WTC11 (cell line): Measurements from ENCODE around the gene MRPL27.

Source experiments
- NR3C1 ChIP-seq: sonication (generic); formaldehyde crosslinking; conservative IDR thresholded peaks from 2 replicates; pipeline ENCODE4 v1.8.1; 2023; ENCODE audit warnings: low read depth, mild to moderate bottlenecking, missing genetic modification reagents
- RELA ChIP-seq: sonication (generic); formaldehyde crosslinking; IDR thresholded peaks from 2 replicates; pipeline ENCODE4 v1.8.1; 2022; ENCODE audit warnings: missing genetic modification reagents, mild to moderate bottlenecking, borderline replicate concordance
- TEAD1 ChIP-seq: sonication (generic); formaldehyde crosslinking; IDR thresholded peaks from 2 replicates; pipeline ENCODE4 v1.8.0; 2022; ENCODE audit warnings: mild to moderate bottlenecking, missing genetic modification reagents
- ZNF416 ChIP-seq: fragments of 250-450 bp; sonication (Bioruptor Pico); IDR thresholded peaks from 2 replicates; pipeline ENCODE4 v1.9.0; 2021; ENCODE audit warnings: mild to moderate bottlenecking, inconsistent platforms
- TF ChIP-seq, protein P1 (sequence below): fragments of 250-450 bp; sonication (Bioruptor Pico); conservative IDR thresholded peaks from 2 replicates; pipeline ENCODE4 v1.9.0; 2021; ENCODE audit warnings: mild to moderate bottlenecking
- TF ChIP-seq, protein P2 (sequence below): sonication (generic); formaldehyde crosslinking; IDR thresholded peaks from 2 replicates; pipeline ENCODE4 v1.8.0; 2022; ENCODE audit warnings: mild to moderate bottlenecking, missing genetic modification reagents
- TF ChIP-seq, protein P3 (sequence below): fragments of 200-600 bp; IDR thresholded peaks from 2 replicates; pipeline ENCODE4 v1.8.0; 2022; ENCODE audit warnings: antibody characterized with exemption
- TF ChIP-seq, protein P4 (sequence below): fragments of 250-450 bp; sonication (Bioruptor Pico); IDR thresholded peaks from 2 replicates; pipeline ENCODE4 v1.9.0; 2021; ENCODE audit warnings: mild to moderate bottlenecking, borderline replicate concordance

DNA sequence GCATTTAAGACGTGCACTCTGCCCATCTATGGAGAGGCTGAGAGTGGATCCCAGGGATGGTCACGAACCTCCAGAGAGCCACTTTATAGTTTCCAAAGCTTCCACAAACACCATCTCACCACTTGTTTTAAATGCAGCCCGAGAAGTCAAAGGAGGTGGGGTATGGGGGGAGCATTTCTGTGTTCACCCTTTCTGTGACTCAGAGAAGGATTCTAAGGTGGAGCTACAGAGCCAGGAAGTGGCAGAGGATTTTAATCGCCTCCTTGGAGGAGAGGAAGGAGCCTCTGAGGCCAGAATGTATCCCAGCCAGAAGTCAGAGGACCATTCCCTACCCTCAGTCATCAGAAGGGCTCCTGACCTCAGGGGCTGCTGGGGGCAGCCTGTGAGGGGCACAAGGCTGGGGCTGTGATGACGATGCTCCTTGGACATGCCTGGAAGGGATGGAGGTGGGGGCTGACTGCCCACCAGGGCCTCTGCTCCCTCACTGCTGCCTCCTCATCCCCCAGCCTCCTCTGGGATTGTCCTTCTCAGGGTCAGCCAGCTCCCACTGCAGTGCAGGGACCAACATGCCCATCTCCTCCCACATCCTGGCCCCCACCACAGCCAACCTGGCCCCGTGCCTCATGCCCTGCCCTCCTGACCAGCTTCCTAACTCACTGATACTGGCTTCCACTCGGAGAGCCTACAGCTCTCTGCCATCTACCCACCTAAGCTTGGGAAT lies 24.3 kb downstream of the MRPL27 start:
- TF ChIP-seq, protein P1, sequence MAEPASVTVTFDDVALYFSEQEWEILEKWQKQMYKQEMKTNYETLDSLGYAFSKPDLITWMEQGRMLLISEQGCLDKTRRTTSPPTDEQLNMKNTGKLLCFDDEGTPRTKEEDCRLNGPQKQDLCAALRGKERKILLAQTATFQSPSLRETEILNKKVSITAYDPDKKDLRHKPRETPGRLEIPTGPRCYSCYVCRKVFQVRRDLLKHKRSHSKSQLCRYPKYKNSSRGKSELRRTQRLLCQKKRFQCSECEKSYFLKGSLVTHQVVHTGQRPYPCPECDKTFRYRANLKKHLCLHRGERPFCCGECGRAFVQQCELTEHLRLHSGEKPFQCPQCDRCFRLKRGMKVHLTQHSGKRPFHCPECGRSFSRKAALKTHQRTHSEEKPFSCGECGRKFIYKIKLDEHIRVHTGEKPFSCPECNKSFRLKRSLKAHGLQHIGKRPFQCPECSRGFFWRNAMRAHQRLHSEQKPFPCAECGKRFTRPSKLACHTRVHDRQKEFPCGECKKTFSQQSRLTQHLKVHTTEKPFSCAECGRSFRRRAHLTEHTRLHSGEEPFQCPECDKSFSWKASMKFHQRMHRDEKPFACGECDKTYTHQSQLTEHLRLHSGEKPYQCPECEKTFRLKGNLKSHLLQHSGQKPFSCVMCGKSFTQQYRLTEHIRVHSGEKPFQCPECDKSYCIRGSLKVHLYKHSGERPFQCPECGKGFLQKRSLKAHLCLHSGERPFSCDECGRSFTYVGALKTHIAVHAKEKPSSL (CRISPR knock-in tag) = no peak
- TF ChIP-seq, protein P2, sequence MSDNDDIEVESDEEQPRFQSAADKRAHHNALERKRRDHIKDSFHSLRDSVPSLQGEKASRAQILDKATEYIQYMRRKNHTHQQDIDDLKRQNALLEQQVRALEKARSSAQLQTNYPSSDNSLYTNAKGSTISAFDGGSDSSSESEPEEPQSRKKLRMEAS = no peak
- TF ChIP-seq, protein P3, sequence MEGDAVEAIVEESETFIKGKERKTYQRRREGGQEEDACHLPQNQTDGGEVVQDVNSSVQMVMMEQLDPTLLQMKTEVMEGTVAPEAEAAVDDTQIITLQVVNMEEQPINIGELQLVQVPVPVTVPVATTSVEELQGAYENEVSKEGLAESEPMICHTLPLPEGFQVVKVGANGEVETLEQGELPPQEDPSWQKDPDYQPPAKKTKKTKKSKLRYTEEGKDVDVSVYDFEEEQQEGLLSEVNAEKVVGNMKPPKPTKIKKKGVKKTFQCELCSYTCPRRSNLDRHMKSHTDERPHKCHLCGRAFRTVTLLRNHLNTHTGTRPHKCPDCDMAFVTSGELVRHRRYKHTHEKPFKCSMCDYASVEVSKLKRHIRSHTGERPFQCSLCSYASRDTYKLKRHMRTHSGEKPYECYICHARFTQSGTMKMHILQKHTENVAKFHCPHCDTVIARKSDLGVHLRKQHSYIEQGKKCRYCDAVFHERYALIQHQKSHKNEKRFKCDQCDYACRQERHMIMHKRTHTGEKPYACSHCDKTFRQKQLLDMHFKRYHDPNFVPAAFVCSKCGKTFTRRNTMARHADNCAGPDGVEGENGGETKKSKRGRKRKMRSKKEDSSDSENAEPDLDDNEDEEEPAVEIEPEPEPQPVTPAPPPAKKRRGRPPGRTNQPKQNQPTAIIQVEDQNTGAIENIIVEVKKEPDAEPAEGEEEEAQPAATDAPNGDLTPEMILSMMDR = no peak
- TF ChIP-seq ZNF416 (CRISPR knock-in tag) (no peak), NR3C1 (no peak), RELA (CRISPR knock-in tag) (no peak), TEAD1 (CRISPR knock-in tag) (no peak)
- TF ChIP-seq, protein P4, sequence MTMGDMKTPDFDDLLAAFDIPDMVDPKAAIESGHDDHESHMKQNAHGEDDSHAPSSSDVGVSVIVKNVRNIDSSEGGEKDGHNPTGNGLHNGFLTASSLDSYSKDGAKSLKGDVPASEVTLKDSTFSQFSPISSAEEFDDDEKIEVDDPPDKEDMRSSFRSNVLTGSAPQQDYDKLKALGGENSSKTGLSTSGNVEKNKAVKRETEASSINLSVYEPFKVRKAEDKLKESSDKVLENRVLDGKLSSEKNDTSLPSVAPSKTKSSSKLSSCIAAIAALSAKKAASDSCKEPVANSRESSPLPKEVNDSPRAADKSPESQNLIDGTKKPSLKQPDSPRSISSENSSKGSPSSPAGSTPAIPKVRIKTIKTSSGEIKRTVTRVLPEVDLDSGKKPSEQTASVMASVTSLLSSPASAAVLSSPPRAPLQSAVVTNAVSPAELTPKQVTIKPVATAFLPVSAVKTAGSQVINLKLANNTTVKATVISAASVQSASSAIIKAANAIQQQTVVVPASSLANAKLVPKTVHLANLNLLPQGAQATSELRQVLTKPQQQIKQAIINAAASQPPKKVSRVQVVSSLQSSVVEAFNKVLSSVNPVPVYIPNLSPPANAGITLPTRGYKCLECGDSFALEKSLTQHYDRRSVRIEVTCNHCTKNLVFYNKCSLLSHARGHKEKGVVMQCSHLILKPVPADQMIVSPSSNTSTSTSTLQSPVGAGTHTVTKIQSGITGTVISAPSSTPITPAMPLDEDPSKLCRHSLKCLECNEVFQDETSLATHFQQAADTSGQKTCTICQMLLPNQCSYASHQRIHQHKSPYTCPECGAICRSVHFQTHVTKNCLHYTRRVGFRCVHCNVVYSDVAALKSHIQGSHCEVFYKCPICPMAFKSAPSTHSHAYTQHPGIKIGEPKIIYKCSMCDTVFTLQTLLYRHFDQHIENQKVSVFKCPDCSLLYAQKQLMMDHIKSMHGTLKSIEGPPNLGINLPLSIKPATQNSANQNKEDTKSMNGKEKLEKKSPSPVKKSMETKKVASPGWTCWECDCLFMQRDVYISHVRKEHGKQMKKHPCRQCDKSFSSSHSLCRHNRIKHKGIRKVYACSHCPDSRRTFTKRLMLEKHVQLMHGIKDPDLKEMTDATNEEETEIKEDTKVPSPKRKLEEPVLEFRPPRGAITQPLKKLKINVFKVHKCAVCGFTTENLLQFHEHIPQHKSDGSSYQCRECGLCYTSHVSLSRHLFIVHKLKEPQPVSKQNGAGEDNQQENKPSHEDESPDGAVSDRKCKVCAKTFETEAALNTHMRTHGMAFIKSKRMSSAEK (CRISPR knock-in tag) = no peak
